Measurements from ENCODE around the gene MBD3L1.

DNA sequence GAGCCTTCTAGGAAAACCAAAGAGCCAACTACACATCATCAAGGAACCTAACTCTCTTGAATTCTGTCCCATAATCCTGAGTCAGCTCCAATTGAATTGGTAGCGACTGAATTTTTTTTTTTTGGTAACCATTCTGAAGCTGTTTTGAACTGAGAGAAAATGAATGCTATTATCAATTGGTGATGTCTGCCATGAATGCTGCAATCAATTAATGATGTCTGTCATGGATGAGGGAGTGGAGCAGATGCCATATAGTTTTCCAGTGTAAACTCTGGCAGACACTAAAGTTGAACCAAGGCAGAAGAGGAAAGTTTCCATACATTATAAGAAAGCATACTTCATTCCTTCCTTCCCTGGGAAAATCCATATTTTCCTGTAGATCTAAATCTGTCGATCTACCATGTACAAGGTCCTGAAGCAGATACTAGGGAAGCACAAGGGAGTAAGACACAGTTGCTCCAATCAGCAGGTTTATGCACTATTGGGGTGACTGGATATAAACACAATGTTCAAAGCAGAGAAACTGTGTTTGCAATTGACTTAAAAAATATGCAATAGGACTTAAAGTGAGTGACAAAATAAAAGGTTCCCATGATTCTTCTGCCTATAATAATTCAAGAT, 48.8 kb downstream of the MBD3L1 start:
- no peak for TF ChIP-seq POLR2AphosphoS5 (IDR thresholded peaks at IDR 0.05; ENCODE audit: low read depth, low read length)
- TF ChIP-seq POLR2A (IDR thresholded peaks at IDR 0.05; ENCODE audit: low read depth, low read length): no peak
- TF ChIP-seq TAF1 (IDR thresholded peaks at IDR 0.05; ENCODE audit: low read depth, low read length): no peak

Measured in GM12891 (cell line).